Keratinocyte (primary cell): ENCODE data around the gene PPM1D. TPM values are rescaled to one million over a fixed set of nuclear protein-coding genes. Genes with fewer than 3 reads are reported as not detected.

Experiments
- DNase-seq: peaks from one replicate; pipeline ENCODE4 v3.0.0-alpha.2; 2011; ENCODE audit warnings: low read depth, missing footprints, low spot score
- FAIRE-seq: peaks from 2 replicates; lab custom pipeline; 2011; peaks lifted over from hg19 to GRCh38; lab: Jason Lieb, UNC
- H2AFZ ChIP-seq: 2 replicates; pipeline ENCODE4 v1.6.0; 2012; ENCODE audit warnings: low read length, control low read depth, inconsistent platforms; ENCODE audit not compliant: control insufficient read depth
- H3K27ac ChIP-seq: 2 replicates; pipeline ENCODE4 v1.5.1; 2011; ENCODE audit warnings: low read length; ENCODE audit not compliant: control insufficient read depth, insufficient read depth
- H3K27me3 ChIP-seq: 3 replicates; pipeline ENCODE4 v1.6.0; 2011; ENCODE audit warnings: low read length; ENCODE audit not compliant: control insufficient read depth, insufficient read depth; ENCODE audit errors: extremely low read depth
- H3K36me3 ChIP-seq, 2 experiments: 2 replicates in 1 of 2; 3 replicates in 1 of 2; pipeline ENCODE4 v1.5.1; 2011; ENCODE audit warnings: low read length in 2 of 2, mild to moderate bottlenecking in 1 of 2; ENCODE audit not compliant: control insufficient read depth in 2 of 2, insufficient read depth in 2 of 2; ENCODE audit errors: extremely low read depth in 1 of 2
- H3K4me1 ChIP-seq: 3 replicates; pipeline ENCODE4 v1.5.1; 2011; ENCODE audit warnings: low read length; ENCODE audit not compliant: control insufficient read depth, insufficient read depth; ENCODE audit errors: extremely low read depth
- H3K4me2 ChIP-seq: 3 replicates; pipeline ENCODE4 v1.6.0; 2011; ENCODE audit warnings: low read depth, low read length; ENCODE audit not compliant: control insufficient read depth, insufficient read depth; ENCODE audit errors: extremely low read depth
- H3K4me3 ChIP-seq, 3 experiments: fragments of 200-600 bp in 1 of 3; sonication (generic) in 1 of 3; 2 replicates in 2 of 3; 3 replicates in 1 of 3; pipeline ENCODE4 v1.5.1; 2011 to 2016; ENCODE audit warnings: low read length in 3 of 3, mild to moderate bottlenecking in 3 of 3, control low read depth in 2 of 3, inconsistent platforms in 1 of 3, low read depth in 1 of 3, mixed read lengths in 1 of 3, mixed run types in 1 of 3, moderate library complexity in 1 of 3; ENCODE audit not compliant: control insufficient read depth in 2 of 3, insufficient read depth in 2 of 3; ENCODE audit errors: extremely low read depth in 1 of 3
- H3K79me2 ChIP-seq: 2 replicates; pipeline ENCODE4 v1.6.0; 2012; ENCODE audit warnings: low read length; ENCODE audit not compliant: control insufficient read depth, insufficient read depth
- H3K9ac ChIP-seq: 3 replicates; pipeline ENCODE4 v1.6.0; 2011; ENCODE audit warnings: low read length; ENCODE audit not compliant: control insufficient read depth, insufficient read depth; ENCODE audit errors: extremely low read depth
- H3K9me1 ChIP-seq: 3 replicates; pipeline ENCODE4 v1.6.0; 2011; ENCODE audit warnings: low read length; ENCODE audit not compliant: control insufficient read depth, insufficient read depth; ENCODE audit errors: extremely low read depth
- H3K9me3 ChIP-seq: 2 replicates; pipeline ENCODE4 v1.5.1; 2012; ENCODE audit warnings: low read depth, low read length; ENCODE audit not compliant: control insufficient read depth
- H4K20me1 ChIP-seq: 3 replicates; pipeline ENCODE4 v1.6.0; 2011; ENCODE audit warnings: low read length; ENCODE audit not compliant: control insufficient read depth, insufficient read depth; ENCODE audit errors: extremely low read depth
- EZH2 ChIP-seq: IDR thresholded peaks from one replicate; pipeline ENCODE4 v1.6.1; 2012; ENCODE audit warnings: inconsistent platforms, mild to moderate bottlenecking, low read length, moderate library complexity
- dilution Hi-C: fragments of 300-500 bp; cut with MboI; formaldehyde crosslinking; loops from one replicate; pipeline ENCODE4 v1.7.0; 2020; ENCODE audit warnings: low sequenced_read_pairs; ENCODE audit not compliant: extremely low pct_ligation_motif_present
- polyA plus RNA-seq, 5 experiments: library from polyadenylated mRNA; depleted of rRNA in 3 of 5; stranded (reverse) in 3 of 5; stranded (forward) in 1 of 5; unstranded in 1 of 5; fragments of >200 nt; gene quantifications; 1 replicate in 1 of 5; 2 replicates in 3 of 5; 3 replicates in 1 of 5; pipeline versions ENCODE4 v1.2.1 to v1.2.3, GENCODE V29; 2011 to 2012; ENCODE audit warnings: missing spikeins in 2 of 5, low read depth in 1 of 5, low replicate concordance in 1 of 5
- TF ChIP-seq, protein P1 (sequence below), 3 experiments: IDR thresholded peaks in 1 of 3; conservative IDR thresholded peaks in 1 of 3; optimal IDR thresholded peaks in 1 of 3; 2 replicates in 2 of 3; 3 replicates in 1 of 3; pipeline versions ENCODE3 to v1.5.1; 2011; ENCODE audit warnings: low read length in 3 of 3, mild to moderate bottlenecking in 3 of 3, moderate library complexity in 2 of 3, control low read depth in 1 of 3, inconsistent platforms in 1 of 3; ENCODE audit not compliant: insufficient read depth in 2 of 3; ENCODE audit errors: extremely low read depth in 1 of 3

The PPM1D gene
- polyA plus RNA-seq, 1 donor (not counting 4 experiments of a cell fraction or from before 2014, with no cell fraction given): 2.9 TPM

DNA sequence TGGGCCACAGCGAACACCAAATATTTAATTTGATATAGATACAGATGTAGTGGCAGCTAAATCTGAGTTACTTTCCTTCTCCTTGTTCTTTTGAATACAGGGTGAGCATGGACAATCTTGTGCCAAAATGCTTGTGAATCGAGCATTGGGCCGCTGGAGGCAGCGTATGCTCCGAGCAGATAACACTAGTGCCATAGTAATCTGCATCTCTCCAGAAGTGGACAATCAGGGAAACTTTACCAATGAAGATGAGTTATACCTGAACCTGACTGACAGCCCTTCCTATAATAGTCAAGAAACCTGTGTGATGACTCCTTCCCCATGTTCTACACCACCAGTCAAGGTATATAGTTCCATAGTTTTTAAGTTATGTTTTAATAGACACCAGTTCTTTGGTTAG, 56.5 kb downstream of the PPM1D start:
- peaks cover 0 to 3% of the 10 kb centered on the region in 2 experiments for H3K36me3 ChIP-seq
- no peaks in the 10 kb centered on the region for H4K20me1 ChIP-seq
- no peak overlapping the region for H3K4me3 ChIP-seq
- dilution Hi-C loops: no loop called here
- H3K9me1 ChIP-seq: no peaks in the 10 kb centered on the region
- FAIRE-seq (no peak), DNase-seq (no peak)
- H3K4me2 ChIP-seq: no peak overlapping the region
- no peaks in the 10 kb centered on the region for H3K79me2 ChIP-seq
- H3K9me3 ChIP-seq: no peaks in the 10 kb centered on the region
- no peaks in the 10 kb centered on the region for H3K27me3 ChIP-seq
- H3K4me1 ChIP-seq: no peaks in the 10 kb centered on the region
- H3K9ac ChIP-seq: no peak overlapping the region
- H2AFZ ChIP-seq: no peak overlapping the region
- H3K27ac ChIP-seq: no peak overlapping the region
- TF ChIP-seq, protein P1, sequence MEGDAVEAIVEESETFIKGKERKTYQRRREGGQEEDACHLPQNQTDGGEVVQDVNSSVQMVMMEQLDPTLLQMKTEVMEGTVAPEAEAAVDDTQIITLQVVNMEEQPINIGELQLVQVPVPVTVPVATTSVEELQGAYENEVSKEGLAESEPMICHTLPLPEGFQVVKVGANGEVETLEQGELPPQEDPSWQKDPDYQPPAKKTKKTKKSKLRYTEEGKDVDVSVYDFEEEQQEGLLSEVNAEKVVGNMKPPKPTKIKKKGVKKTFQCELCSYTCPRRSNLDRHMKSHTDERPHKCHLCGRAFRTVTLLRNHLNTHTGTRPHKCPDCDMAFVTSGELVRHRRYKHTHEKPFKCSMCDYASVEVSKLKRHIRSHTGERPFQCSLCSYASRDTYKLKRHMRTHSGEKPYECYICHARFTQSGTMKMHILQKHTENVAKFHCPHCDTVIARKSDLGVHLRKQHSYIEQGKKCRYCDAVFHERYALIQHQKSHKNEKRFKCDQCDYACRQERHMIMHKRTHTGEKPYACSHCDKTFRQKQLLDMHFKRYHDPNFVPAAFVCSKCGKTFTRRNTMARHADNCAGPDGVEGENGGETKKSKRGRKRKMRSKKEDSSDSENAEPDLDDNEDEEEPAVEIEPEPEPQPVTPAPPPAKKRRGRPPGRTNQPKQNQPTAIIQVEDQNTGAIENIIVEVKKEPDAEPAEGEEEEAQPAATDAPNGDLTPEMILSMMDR (optimal IDR thresholded peaks at IDR 0.05 in 1 of 3, IDR thresholded peaks at IDR 0.05 in 1 of 3, conservative IDR thresholded peaks at IDR 0.05 in 1 of 3; ENCODE audit: extremely low read depth in 1 of 3, insufficient read depth in 2 of 3, low read length in 3 of 3): no peak
- no peak for TF ChIP-seq EZH2

DNA sequence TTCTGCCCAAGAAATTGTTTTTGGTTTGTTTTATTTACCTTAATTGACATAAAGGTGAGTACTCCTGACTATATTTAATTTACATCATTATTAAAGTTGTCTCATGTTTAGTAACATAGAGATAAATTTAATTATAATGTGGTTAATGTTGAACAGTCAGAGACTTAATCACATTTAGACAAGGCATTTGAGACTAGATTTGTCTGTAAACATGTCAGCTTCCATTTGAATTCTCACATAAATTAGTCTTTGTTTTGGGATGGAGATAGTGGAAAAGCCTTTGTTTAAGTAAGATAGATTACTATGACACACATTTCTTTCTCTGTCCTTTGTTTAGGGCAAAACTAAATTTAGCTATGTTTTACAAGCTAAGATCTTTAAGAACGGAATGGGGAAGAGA, 59.2 kb downstream of the PPM1D start:
- TF ChIP-seq, protein P1 (optimal IDR thresholded peaks at IDR 0.05 in 1 of 3, IDR thresholded peaks at IDR 0.05 in 1 of 3, conservative IDR thresholded peaks at IDR 0.05 in 1 of 3; ENCODE audit: extremely low read depth in 1 of 3, insufficient read depth in 2 of 3, low read length in 3 of 3): no peak
- TF ChIP-seq EZH2: no peak
- Histone ChIP-seq H3K9ac (no peak overlapping the region), H3K79me2 (no peaks in the 10 kb centered on the region), H3K27ac (no peak overlapping the region), H3K4me2 (no peak overlapping the region), H3K36me3 (peaks cover 0 to 3% of the 10 kb centered on the region in 2 experiments), H3K4me1 (no peaks in the 10 kb centered on the region), H4K20me1 (no peaks in the 10 kb centered on the region), H2AFZ (no peak overlapping the region), H3K4me3 (no peak overlapping the region), H3K9me1 (no peaks in the 10 kb centered on the region), H3K9me3 (no peaks in the 10 kb centered on the region), H3K27me3 (no peaks in the 10 kb centered on the region)
- no peak for FAIRE-seq
- dilution Hi-C loops: no loop called here
- DNase-seq: no peak
